NCI-H69 (cell line): ENCODE data around the gene CPNE2.
"Not testable (repeated sequence)": the region's sequence is repeated elsewhere in the genome, so short reads cannot be mapped to it uniquely, and the experiment has no call there.

ENCODE experiments used
- DNase-seq: peaks from one replicate; lab custom pipeline; 2025; lab: John Stamatoyannopoulos, UW

The CPNE2 gene

DNA sequence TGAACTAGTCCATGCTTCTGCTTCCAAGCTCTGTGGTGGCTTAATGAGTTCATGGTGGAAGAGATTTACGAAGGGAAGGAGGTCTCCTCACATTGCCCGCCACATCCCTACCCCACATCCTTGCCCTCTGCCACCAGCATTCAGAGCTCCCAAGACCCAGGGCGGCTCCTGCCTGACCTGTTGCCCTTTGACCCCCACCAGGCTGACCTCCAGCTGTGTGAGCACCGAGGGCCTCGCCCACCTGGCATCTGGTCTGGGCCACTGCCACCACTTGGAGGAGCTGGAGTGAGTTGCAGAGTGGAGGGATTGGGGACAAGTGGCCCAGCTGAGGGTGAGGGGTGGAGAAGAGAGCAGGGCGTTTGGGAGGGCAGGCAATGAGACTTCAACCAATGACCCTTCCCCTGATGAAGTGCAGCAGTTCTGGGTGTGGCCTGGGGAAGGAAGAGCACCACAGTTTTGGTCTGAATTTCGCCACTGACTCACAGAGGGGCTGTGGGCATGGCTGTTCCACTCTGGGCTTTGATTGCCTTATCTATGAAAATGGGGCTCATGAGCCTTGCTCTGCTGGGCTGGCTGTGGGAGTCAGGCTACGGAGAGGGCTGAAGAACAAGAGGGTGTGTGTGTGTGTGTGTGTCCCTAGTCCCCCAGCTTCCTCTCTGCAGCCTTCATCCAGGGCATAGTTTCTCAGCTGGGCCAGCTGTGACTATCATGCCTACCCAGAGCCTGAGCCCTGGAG lies 22.6 kb upstream of the CPNE2 start:
- no peak for DNase-seq

- no peak for DNase-seq
These were observed 22.0 kb upstream of the CPNE2 start for GRCh38 chr16:57070424-57070823.

DNA sequence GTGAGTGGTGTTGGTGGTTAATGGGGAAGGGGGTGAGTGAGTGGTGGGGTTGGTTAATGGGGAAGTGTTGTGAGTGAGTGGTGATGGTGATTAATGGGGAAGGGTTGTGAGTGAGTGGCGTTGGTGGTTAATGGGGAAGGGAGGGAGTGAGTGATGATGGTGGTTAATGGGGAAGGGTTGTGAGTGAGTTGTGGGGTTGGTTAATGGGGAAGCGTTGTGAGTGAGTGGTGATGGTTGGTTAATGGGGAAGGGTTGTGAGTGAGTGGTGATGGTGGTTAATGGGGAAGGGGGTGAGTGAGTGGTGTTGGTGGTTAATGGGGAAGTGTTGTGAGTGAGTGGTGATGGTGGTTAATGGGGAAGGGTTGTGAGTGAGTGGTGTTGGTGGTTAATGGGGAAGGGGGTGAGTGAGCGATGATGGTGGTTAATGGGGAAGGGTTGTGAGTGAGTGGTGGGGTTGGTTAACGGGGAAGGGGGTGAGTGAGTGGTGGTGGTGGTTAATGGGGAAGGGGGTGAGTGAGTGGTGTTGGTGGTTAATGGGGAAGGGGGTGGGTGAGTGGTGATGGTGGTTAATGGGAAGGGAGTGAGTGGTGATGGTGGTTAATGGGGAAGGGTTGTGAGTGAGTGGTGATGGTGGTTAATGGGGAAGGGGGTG lies 21.2 kb upstream of the CPNE2 start:
- DNase-seq, result not testable (repeated sequence)

DNA sequence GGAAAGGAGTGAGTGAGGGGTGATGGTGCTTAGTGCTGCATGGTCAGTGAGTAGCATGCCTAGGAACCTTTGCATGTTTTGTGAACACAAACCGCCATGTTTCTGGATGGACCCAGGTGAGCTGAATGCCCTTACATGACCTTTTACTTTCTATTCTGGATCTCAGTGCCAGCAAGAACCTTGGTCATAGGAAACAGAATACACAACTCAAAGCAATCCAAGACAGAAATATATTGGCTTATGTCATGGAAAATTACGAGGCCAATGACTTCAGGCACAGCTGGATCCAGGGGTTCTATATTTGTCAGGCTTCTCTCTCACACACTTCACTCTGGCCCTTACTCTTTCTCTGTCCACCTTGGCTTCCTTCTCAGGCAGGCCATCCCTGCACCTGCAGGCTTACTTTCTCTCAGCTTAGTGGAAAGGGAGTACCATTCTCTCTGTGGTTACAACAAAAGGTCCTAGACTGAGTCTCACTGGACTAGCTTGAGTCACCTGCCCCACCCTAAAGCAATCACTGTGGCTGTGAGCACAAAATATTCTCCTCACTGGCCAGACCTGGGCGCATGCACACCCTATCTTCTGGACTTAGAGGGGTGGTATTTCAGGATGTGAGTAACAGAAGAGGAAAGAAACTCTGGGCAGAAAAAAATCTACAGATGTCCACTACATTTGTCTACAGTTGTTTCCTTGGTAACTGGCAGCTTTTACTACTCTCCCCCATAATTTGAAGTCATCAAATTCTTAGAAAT lies 20.4 kb upstream of the CPNE2 start:
- no peak for DNase-seq

- no peak for DNase-seq
These were observed 19.6 kb upstream of the CPNE2 start for GRCh38 chr16:57072616-57073275.

GRCh38 chr16:57077714-57078113 lies 14.7 kb upstream of the CPNE2 start:
- no peak for DNase-seq

DNA sequence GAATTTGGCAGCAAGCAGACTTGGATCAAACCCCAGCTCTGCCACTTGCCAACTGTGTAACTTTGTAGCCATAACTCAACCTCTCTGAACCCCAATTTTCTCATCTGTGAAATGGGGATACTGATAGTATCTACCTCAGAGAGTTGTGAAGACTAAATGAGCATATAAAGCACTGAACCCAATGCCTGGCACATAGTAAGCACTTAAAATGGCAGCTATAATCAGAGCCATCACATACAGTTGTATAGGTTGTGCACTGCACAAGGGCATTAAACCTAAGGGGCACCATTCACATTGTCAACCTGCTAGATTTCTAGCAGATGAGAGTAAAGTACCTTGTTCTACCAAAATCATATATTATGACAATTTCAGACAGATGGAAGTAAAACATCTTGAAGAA lies 10.6 kb upstream of the CPNE2 start:
- no peak for DNase-seq

GRCh38 chr16:57082664-57083063 lies 9.7 kb upstream of the CPNE2 start:
- DNase-seq, result no peak

DNA sequence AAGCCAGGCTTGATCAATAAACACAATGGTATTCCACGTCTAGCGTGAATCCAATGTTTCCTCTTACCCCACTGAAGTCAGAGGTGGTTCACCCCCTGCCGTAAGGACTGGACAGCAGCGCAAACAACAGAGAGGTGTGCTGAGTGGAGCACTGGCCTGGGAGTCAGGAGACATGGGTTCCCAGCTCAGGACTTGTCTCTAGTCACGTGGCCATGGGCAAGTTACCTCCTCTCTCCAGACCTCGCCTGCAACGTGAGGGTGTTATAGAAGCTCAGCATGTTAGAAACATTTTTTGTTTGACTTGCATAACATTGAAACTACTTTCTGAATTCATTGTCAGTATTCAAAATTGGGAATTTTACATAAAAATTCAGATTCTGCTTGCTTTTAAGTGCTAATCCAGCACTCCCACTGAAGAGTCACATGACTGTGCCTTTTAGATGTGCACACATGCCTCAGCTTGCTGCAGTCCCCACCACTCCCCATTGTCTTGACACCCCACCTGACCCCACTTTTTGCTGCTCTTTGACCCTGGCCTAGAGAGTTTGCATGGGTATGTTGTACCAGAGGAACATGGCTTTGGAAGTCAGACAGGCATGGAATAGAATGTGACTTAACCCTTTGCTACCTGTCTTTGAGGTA lies 8.8 kb upstream of the CPNE2 start:
- no peak for DNase-seq

DNA sequence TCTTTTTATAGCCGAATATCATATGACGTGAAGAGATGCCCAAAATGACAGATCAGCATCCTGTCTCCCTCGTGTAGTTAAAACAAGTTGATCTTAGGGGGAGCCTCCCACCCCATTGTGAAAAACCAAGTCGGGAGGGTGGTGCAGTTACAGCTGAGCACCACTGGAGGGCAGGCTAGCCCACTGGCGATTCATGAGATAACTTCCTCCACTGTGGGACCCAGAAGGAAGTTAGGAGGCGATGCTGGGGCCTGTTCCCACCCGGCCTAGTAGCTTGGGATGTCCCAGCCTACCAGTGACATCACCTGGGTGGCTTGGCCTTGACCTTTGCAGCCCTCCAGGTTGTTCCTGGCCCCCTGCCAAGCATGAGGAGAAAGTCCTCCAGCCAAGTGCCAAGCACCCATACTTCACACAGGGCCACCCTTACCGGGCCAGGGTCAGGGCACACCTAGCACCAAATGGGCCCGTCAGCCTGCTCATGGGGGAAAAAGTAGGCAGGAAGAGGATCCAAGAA lies 8.1 kb upstream of the CPNE2 start:
- DNase-seq, result peak; percentile 57

DNA sequence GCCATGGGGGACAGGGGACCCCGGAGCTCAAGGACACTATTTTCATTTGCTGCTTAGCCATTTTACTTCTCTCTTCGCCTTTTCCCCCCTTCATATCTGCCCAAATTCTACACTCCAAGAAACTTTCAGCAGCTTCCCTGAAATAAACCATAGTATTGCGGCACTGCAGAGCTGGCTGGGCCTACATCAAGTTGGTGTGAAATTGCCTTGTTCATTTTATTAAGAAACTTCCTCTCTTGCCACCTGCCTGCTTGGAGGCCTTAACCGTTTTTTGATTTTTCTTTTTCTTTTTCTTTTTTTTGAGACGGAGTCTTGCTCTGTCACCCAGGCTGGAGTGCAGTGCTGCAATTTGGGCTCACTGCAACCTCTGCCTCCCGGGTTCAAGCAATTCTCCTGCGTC lies 7.4 kb upstream of the CPNE2 start:
- no peak for DNase-seq

DNA sequence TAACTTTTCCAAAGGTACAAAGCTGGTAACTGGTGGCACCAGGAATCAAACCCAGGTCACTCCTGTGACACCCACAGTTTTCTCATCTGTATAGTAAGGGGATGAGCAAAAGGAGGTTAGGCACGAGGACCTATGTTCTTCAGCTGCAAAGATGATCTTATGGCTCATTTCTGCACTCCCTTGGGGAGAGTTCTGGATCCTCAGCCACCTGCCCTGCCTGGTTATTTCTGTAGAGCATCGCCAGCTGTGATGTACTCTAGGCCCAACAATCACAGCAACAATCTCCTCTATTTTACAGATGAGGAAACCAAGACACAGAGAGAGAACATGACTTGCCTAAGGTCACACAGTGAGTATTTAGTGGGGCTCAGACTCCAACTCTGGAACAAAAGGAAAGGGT lies 5.4 kb upstream of the CPNE2 start:
- no peak for DNase-seq

DNA sequence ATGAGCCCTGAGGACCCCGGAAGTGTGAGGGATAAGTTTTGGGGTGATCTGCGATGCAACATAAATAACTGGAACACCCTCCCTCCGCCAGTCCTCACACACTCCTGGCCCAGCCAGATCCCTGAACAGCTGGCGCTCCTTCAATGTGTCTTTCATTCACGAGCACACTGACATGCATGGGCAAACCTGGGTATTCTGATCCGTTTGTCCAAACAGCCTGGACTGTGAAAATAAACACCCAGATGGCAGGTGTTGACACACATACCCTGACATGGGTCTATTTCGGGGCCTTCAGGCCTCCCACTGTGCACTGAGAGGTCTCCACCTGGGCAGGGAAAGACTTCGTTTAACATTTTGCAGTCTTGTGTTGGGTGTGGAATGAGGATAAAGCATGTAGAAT lies 3.0 kb upstream of the CPNE2 start:
- peak; percentile 86 for DNase-seq

- DNase-seq, result peak; percentile 72
These were observed 996 bp upstream of the CPNE2 start for GRCh38 chr16:57091200-57091974.

DNA sequence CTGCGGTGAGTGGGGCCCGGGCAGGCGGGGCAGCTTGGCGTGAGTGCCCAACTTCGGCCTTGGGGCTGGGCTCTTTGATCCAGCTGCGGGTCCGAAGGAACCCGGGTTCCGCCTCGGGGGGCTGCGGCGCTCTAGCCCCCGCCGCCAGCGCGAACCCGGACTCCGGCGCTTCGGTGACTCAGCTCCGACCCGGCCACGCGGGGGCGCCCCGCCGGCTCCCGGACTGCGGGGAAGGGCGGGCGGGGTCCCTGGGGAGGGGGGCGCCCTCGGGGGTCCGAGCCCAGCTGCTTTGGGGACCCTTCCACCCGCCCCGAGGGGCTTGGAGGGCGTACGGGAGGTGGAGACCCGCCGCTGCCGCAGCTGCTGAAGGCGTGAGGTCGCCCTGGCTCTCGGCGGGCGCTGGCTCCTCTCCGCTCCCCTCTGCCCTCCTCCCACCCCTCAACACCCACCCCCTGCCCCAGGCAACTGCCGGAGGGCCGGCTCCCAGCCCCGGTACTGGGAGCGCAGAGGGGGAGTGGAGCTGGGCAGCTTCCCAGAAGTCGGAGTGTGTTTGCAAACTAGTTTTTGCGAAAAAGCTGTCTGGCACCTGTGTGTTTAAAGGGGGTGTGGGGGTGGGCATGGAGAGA lies 516 bp downstream of the CPNE2 start:
- peak; percentile 70 for DNase-seq

DNA sequence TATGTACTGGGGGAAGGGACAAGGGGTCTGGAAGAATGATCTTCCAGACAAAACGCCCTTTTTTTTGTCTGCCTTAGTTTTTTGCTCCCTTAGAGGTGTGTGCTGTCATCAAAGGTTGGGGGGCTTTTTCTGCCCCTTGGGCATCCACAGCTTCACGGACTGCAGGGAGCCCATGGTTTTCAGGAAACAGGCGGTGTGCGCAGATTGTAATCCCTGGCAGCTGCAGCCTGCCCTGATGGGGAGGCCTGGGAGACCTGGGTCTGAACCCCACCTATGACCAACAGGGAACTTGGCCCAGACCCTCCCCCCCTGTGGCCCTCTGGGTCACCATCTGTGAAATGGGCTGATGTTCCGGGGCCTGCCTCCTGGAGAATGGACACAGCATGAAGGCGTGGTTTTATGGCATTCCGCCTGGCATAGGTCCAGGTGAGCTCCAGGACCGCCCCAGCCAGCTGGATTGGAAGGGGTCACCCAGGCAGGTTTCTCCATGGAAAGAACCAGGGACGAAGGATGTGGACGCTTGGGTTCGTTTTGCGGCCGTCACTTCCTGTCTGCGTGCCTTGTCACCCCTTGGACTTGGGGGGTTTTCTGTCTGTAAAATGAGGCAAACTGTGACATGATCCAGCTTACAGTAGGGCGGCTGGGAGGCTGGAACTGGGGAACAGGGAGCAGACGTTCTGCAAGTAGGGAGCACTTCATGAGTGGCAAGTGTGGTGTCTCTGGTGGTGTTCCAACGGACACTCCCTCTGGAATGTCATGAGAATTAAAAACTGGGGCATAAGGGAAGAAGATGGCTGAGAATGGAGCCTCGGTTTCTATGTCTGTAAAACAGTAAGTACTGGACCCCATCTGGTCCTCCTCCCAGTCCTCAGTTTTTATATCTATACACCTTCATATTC lies 1.5 kb downstream of the CPNE2 start:
- DNase-seq, result peak; percentile 39

- no peak for DNase-seq
These were observed 2.5 kb downstream of the CPNE2 start for GRCh38 chr16:57094911-57095310.

- DNase-seq, result no peak
These were observed 3.8 kb downstream of the CPNE2 start for GRCh38 chr16:57096192-57096591.

DNA sequence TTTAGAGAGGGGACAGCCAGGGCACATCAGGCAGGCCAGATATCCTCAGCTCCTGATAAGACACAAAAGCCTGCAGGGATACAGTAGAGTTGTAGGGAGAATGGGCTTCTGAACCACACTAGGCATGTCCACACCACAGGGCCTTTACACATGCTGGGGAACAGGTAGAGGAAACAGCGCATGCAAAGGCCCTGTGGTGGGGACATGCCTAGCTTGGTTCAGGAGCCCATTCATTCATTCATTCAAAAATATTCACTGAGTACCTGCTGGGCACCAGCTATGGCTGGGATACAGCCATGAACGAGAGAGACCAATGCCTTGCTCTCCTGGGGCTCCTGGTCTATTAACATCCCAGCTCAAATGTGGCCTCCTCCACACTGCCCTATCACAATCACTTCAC lies 4.4 kb downstream of the CPNE2 start:
- DNase-seq, result no peak
